IMR-90 (cell line): ENCODE data around the gene LTBP1. TPM values are rescaled to one million over a fixed set of nuclear protein-coding genes. Genes with fewer than 3 reads are reported as not detected.

ENCODE experiments used
- ATAC-seq: fragments of 200-7000 bp; cut with Tn5 transposase; 2 replicates; pipeline ENCODE4 v1.9.1; 2020; ENCODE audit warnings: low read depth, mild to moderate bottlenecking, moderate library complexity
- BruUV-seq: library from RNA; stranded (reverse); fragments of 400-500 nt; replicated peaks from 2 replicates; lab custom pipeline; 2021; lab: Mats Ljungman, UMichigan
- CTCF ChIA-PET: fragments of 300-600 bp; formaldehyde crosslinking; extraction: SDS; loops from one replicate; lab custom pipeline; 2021; ENCODE audit warnings: antibody characterized with exemption; lab: Yijun Ruan, JAX
- POLR2A ChIA-PET: fragments of 300-600 bp; sonication (Branson Sonifier 250); formaldehyde crosslinking; loops from one replicate; lab custom pipeline; 2022; ENCODE audit warnings: antibody characterized with exemption; ENCODE audit not compliant: unreplicated experiment; lab: Charles Lee
- DNase-seq: peaks from one replicate; pipeline ENCODE4 v3.0.0; 2013
- H2AFZ ChIP-seq: replicated peaks from 2 replicates; pipeline ENCODE3; 2013; ENCODE audit warnings: low read length, mild to moderate bottlenecking; ENCODE audit not compliant: poor library complexity
- H2AK5ac ChIP-seq: 2 replicates; pipeline ENCODE4 v1.6.1; 2013; ENCODE audit warnings: low read depth, low read length, inconsistent platforms
- H2AK9ac ChIP-seq: replicated peaks from 2 replicates; pipeline ENCODE3; 2013; ENCODE audit warnings: mild to moderate bottlenecking, low read depth, low read length, moderate library complexity; ENCODE audit not compliant: poor library complexity
- H2BK120ac ChIP-seq: 2 replicates; pipeline ENCODE4 v1.6.1; 2013; ENCODE audit warnings: low read depth, low read length, inconsistent platforms
- H2BK15ac ChIP-seq: 3 replicates; pipeline ENCODE4 v1.6.1; 2013; ENCODE audit warnings: low read depth, low read length, inconsistent platforms
- H2BK20ac ChIP-seq: 2 replicates; pipeline ENCODE4 v1.6.1; 2013; ENCODE audit warnings: low read depth, mild to moderate bottlenecking, inconsistent platforms, low read length, moderate library complexity
- H2BK5ac ChIP-seq: 2 replicates; pipeline ENCODE4 v1.6.1; 2013; ENCODE audit warnings: mild to moderate bottlenecking, low read depth, low read length, inconsistent platforms; ENCODE audit not compliant: poor library complexity, severe bottlenecking
- H3K14ac ChIP-seq: replicated peaks from 2 replicates; pipeline ENCODE4 v1.6.1; 2013; ENCODE audit warnings: low read depth, low read length, inconsistent platforms
- H3K18ac ChIP-seq: 2 replicates; pipeline ENCODE4 v1.6.1; 2013; ENCODE audit warnings: low read depth, low read length, control low read depth
- H3K23ac ChIP-seq: 2 replicates; pipeline ENCODE4 v1.6.1; 2013; ENCODE audit warnings: low read depth, low read length, inconsistent platforms
- H3K27ac ChIP-seq: 2 replicates; pipeline ENCODE4 v1.5.1; 2013; ENCODE audit warnings: mild to moderate bottlenecking, control low read depth, low read length; ENCODE audit not compliant: insufficient read depth
- H3K27me3 ChIP-seq: 2 replicates; pipeline ENCODE4 v1.6.1; 2013; ENCODE audit warnings: low read length; ENCODE audit not compliant: control insufficient read depth, insufficient read depth
- H3K36me3 ChIP-seq: 2 replicates; pipeline ENCODE4 v1.6.1; 2013; ENCODE audit warnings: low read length, mixed read lengths; ENCODE audit not compliant: control insufficient read depth, insufficient read depth
- H3K4ac ChIP-seq: 2 replicates; pipeline ENCODE4 v1.6.1; 2013; ENCODE audit warnings: low read depth, low read length, inconsistent platforms
- H3K4me1 ChIP-seq: 2 replicates; pipeline ENCODE4 v1.6.1; 2013; ENCODE audit warnings: low read length, mixed read lengths; ENCODE audit not compliant: control insufficient read depth, insufficient read depth
- H3K4me2 ChIP-seq: 2 replicates; pipeline ENCODE4 v1.6.1; 2013; ENCODE audit warnings: low read depth, mild to moderate bottlenecking, control low read depth, low read length, moderate library complexity
- H3K4me3 ChIP-seq: 2 replicates; pipeline ENCODE4 v1.5.1; 2013; ENCODE audit warnings: low read depth, mild to moderate bottlenecking, control low read depth, low read length, moderate library complexity; ENCODE audit not compliant: insufficient read depth
- H3K56ac ChIP-seq: 2 replicates; pipeline ENCODE4 v1.6.1; 2013; ENCODE audit warnings: low read length, inconsistent platforms; ENCODE audit not compliant: insufficient read depth; ENCODE audit errors: extremely low read depth
- H3K79me1 ChIP-seq, 2 experiments: 2 replicates each; pipeline ENCODE4 v1.6.1; 2013; ENCODE audit warnings: low read length in 2 of 2, inconsistent platforms in 1 of 2, low read depth in 1 of 2
- H3K9ac ChIP-seq: 2 replicates; pipeline ENCODE4 v1.6.1; 2013; ENCODE audit warnings: low read depth, low read length, control low read depth
- H3K9me1 ChIP-seq: 2 replicates; pipeline ENCODE4 v1.6.1; 2013; ENCODE audit warnings: low read length, inconsistent platforms; ENCODE audit not compliant: insufficient read depth
- H3K9me3 ChIP-seq: 2 replicates; pipeline ENCODE4 v1.6.1; 2013; ENCODE audit warnings: low read length; ENCODE audit not compliant: control insufficient read depth, insufficient read depth
- H4K20me1 ChIP-seq: 2 replicates; pipeline ENCODE4 v1.6.1; 2013; ENCODE audit warnings: low read length, inconsistent platforms; ENCODE audit not compliant: insufficient read depth
- H4K5ac ChIP-seq: 2 replicates; pipeline ENCODE4 v1.6.1; 2013; ENCODE audit warnings: mild to moderate bottlenecking, low read depth, low read length, control low read depth
- H4K8ac ChIP-seq, 2 experiments: 2 replicates each; pipeline ENCODE4 v1.6.1; 2013; ENCODE audit warnings: low read depth in 2 of 2, low read length in 2 of 2, control low read depth in 1 of 2, inconsistent platforms in 1 of 2
- H4K91ac ChIP-seq: 2 replicates; pipeline ENCODE4 v1.6.1; 2013; ENCODE audit warnings: low read depth, low read length, inconsistent platforms; ENCODE audit not compliant: insufficient read depth
- BHLHE40 ChIP-seq: fragments of 150-350 bp; IDR thresholded peaks from 2 replicates; pipeline ENCODE4 v1.6.1; 2016; ENCODE audit warnings: mild to moderate bottlenecking, low read depth, low read length
- CEBPB ChIP-seq: IDR thresholded peaks from 2 replicates; pipeline ENCODE4 v1.6.1; 2012; ENCODE audit warnings: low read depth, low read length, improper control_type of control experiment
- CHD1 ChIP-seq: IDR thresholded peaks from 2 replicates; pipeline ENCODE4 v1.6.1; 2012; ENCODE audit warnings: low read depth, low read length, improper control_type of control experiment
- CTCF ChIP-seq: conservative IDR thresholded peaks from 2 replicates; pipeline ENCODE4 v1.5.1; 2012; ENCODE audit warnings: mild to moderate bottlenecking, low read depth, low read length, improper control_type of control experiment
- ELK1 ChIP-seq: fragments of 150-350 bp; IDR thresholded peaks from 2 replicates; pipeline ENCODE4 v1.6.1; 2016; ENCODE audit warnings: low read depth, mild to moderate bottlenecking, low read length, moderate library complexity, borderline replicate concordance
- FOS ChIP-seq: fragments of 150-350 bp; IDR thresholded peaks from 2 replicates; pipeline ENCODE4 v1.6.1; 2016; ENCODE audit warnings: low read depth, low read length
- MAFK ChIP-seq: IDR thresholded peaks from 2 replicates; pipeline ENCODE4 v1.6.1; 2012; ENCODE audit warnings: low read depth, low read length, improper control_type of control experiment
- MAZ ChIP-seq: IDR thresholded peaks from 2 replicates; pipeline ENCODE4 v1.6.1; 2012; ENCODE audit warnings: low read depth, mild to moderate bottlenecking, low read length, improper control_type of control experiment, moderate library complexity, borderline replicate concordance
- MXI1 ChIP-seq: IDR thresholded peaks from 2 replicates; pipeline ENCODE4 v1.6.1; 2012; ENCODE audit warnings: low read depth, mild to moderate bottlenecking, low read length, moderate library complexity, borderline replicate concordance
- NFE2L2 ChIP-seq: fragments of 150-350 bp; IDR thresholded peaks from 2 replicates; pipeline ENCODE4 v1.6.1; 2016; ENCODE audit warnings: low read depth, mild to moderate bottlenecking, low read length
- POLR2A ChIP-seq: IDR thresholded peaks from 2 replicates; pipeline ENCODE4 v1.6.1; 2012; ENCODE audit warnings: mild to moderate bottlenecking, low read depth, low read length
- RAD21 ChIP-seq: IDR thresholded peaks from 2 replicates; pipeline ENCODE4 v1.6.1; 2012; ENCODE audit warnings: low read length, improper control_type of control experiment
- RCOR1 ChIP-seq: IDR thresholded peaks from 2 replicates; pipeline ENCODE4 v1.6.1; 2012; ENCODE audit warnings: mild to moderate bottlenecking, low read length, improper control_type of control experiment; ENCODE audit not compliant: insufficient replicate concordance
- RFX5 ChIP-seq: IDR thresholded peaks from 2 replicates; pipeline ENCODE4 v1.8.0; 2012; ENCODE audit warnings: low read depth, mild to moderate bottlenecking, low read length, moderate library complexity
- SMC3 ChIP-seq: fragments of 150-350 bp; IDR thresholded peaks from 2 replicates; pipeline ENCODE4 v1.6.1; 2016; ENCODE audit warnings: low read depth, mild to moderate bottlenecking, antibody characterized with exemption, low read length, moderate library complexity
- WGBS, 2 experiments: methylation state at CpG; one replicate each; pipeline versions ENCODE4 v1.1.5 to v1.1.7; 2013; ENCODE audit warnings: missing lambda C conversion rate in 2 of 2; ENCODE audit not compliant: insufficient read length in 1 of 2; ENCODE audit errors: extremely low coverage in 2 of 2; 5-methylcytosine and 5-hydroxymethylcytosine counted together
- dilution Hi-C: fragments of 300-500 bp; cut with HindIII; formaldehyde crosslinking; loops from one replicate; pipeline ENCODE4 v1.14.3; 2018; ENCODE audit warnings: low sequenced_read_pairs; ENCODE audit not compliant: unreplicated experiment
- in situ Hi-C: fragments of 300-500 bp; cut with MboI; formaldehyde crosslinking; loops from 3 replicates; pipeline ENCODE4 v1.14.3; 2019; ENCODE audit warnings: low sequenced_read_pairs, inconsistent platforms, mixed read lengths
- intact Hi-C: fragments of 100-400 bp; cut with micrococcal nuclease; formaldehyde crosslinking; loops from 2 replicates; pipeline ENCODE4 v1.10.0; 2022
- polyA plus RNA-seq, 3 experiments: library from polyadenylated mRNA; depleted of rRNA; stranded (reverse); fragments of >200 nt; gene quantifications; 2 replicates each; pipeline ENCODE4 v1.2.3, GENCODE V29; 2012; ENCODE audit warnings: low replicate concordance in 1 of 3
- total RNA-seq: library from RNA; depleted of rRNA; stranded (reverse); fragments of >200 nt; gene quantifications from 2 replicates; pipeline ENCODE4 v1.2.3, GENCODE V29; 2012
- TF ChIP-seq, protein P1 (sequence below): fragments of 150-350 bp; IDR thresholded peaks from 2 replicates; pipeline ENCODE4 v1.6.1; 2017; ENCODE audit warnings: mild to moderate bottlenecking, antibody characterized with exemption, low read length, low read depth

Gene LTBP1
- total and polyA plus RNA-seq, 2 of the 4 experiments (the other 2 are of a cell fraction), result 235 to 326 TPM

DNA sequence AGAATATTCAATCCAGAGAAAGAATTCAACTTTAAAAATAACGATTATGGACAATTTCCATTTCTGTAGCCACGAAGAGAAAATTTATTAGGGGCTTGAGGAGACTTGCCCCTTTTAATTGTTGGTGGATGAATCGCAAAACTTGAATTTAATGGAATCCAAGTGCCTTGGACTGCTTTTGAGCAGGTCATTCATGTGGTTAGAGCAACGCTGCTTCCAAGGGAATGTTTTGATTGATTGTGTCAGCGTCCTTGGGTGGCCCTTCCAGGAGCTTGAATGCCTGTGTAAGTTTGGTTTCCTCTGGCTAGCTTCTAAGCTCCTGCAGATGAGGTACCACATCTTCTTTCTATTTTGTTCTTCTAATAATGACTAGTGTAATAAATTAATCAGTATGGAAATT, 213.4 kb downstream of the LTBP1 start:
- Histone ChIP-seq H3K27me3 (no peaks in the 10 kb centered on the region), H3K23ac (no peak overlapping the region; the same call in 1 of the 2 replicates), H2BK5ac (peak overlapping the region; percentile 99), H3K9ac (no peak overlapping the region), H3K27ac (peak overlapping the region; percentile 62; the same call in 1 of the 2 replicates), H2AK5ac (peak overlapping the region; percentile 48), H3K9me1 (peaks cover 11% of the 10 kb centered on the region; the same call in 1 of the 2 replicates), H2AFZ (no peak overlapping the region), H3K4me2 (no peak overlapping the region), H4K20me1 (no peaks in the 10 kb centered on the region), H2BK120ac (peak overlapping the region; percentile 68; the same call in 1 of the 2 replicates), H3K56ac (no peak overlapping the region), H2AK9ac (no peak overlapping the region), H2BK20ac (0 out of 2 replicates have a peak overlapping the region, but pooled peaks have one; percentile 57), H4K5ac (peak overlapping the region; percentile 4; the same call in 1 of the 2 replicates), H3K36me3 (peaks cover 11% of the 10 kb centered on the region), H3K79me1 (peaks cover 28 to 69% of the 10 kb centered on the region in 2 experiments), H3K14ac (peak overlapping the region; percentile 29; the same call in 1 of the 2 replicates), H3K4me1 (peaks cover 27% of the 10 kb centered on the region), H3K18ac (peak overlapping the region; percentile 33), H3K4me3 (no peak overlapping the region), H4K91ac (peak overlapping the region; percentile 65), H4K8ac (peak overlapping the region; percentile 13 to 64; a peak in 3 of 4 replicates), H3K9me3 (no peaks in the 10 kb centered on the region), H3K4ac (peak overlapping the region; percentile 99; the same call in 1 of the 2 replicates), H2BK15ac (peak overlapping the region; percentile 82; the same call in 1 of the 3 replicates)
- no peak for TF ChIP-seq FOS
- no peak for TF ChIP-seq CEBPB
- TF ChIP-seq NFE2L2, result no peak
- no peak for TF ChIP-seq RAD21
- no peak for TF ChIP-seq SMC3
- TF ChIP-seq MAFK, result no peak
- TF ChIP-seq MXI1, result no peak
- no peak for TF ChIP-seq POLR2A
- no peak for TF ChIP-seq BHLHE40
- TF ChIP-seq CTCF, result no peak
- TF ChIP-seq MAZ, result no peak
- TF ChIP-seq RCOR1, result no peak
- TF ChIP-seq, protein P1, sequence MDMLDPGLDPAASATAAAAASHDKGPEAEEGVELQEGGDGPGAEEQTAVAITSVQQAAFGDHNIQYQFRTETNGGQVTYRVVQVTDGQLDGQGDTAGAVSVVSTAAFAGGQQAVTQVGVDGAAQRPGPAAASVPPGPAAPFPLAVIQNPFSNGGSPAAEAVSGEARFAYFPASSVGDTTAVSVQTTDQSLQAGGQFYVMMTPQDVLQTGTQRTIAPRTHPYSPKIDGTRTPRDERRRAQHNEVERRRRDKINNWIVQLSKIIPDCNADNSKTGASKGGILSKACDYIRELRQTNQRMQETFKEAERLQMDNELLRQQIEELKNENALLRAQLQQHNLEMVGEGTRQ, result no peak
- TF ChIP-seq ELK1, result no peak
- no peak for TF ChIP-seq RFX5
- TF ChIP-seq CHD1, result no peak
- dilution Hi-C loops, result no loop called here
- intact Hi-C loops, result no loop called here
- peak; percentile 65 for DNase-seq
- no TSS peak for BruUV-seq
- CTCF ChIA-PET, result no interaction called here
- no CpG with 5 or more reads among the region's 5 CpGs for WGBS, 2 experiments
- ATAC-seq, result no peak
- POLR2A ChIA-PET, result no interaction called here
- in situ Hi-C loops, result no loop called here
